ENCODE data around the gene PLEKHG1. TPM values are rescaled to one million over a fixed set of nuclear protein-coding genes. Genes with fewer than 3 reads are reported as not detected.

Gene PLEKHG1
- total RNA-seq, 1 donor: 1.9 TPM

DNA sequence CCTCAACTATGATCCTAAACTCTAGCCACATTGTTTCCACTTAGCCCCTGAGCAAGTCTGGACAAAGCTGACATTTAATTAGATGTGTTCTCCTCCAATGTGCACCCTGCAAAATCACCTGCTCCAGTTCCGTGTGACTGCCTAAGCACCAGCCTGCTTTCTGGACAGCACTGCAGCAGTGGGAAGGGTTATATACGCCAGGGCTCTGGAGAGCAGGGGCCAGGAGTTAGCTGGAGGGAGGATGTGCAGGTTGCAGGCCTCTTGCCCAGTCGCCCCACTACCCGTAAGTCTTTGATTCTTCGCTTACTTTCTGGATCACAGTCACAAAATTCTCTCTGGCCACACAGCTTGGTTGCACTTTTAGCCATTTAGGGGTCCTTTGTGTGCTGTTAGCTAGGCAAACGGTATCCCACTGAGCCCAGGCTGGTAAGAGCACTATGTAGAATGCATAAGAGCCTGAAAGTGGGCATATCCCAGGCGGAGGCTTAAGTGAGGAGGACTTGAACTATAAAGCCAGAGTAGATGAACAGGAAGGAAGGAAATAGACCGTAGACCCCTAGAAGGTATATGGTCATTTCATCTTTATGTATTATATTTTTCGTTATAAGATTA lies 10.7 kb upstream of the PLEKHG1 start:
- no peak for DNase-seq (ENCODE audit: low read depth in 2 of 3, low spot score in 2 of 3)

DNA sequence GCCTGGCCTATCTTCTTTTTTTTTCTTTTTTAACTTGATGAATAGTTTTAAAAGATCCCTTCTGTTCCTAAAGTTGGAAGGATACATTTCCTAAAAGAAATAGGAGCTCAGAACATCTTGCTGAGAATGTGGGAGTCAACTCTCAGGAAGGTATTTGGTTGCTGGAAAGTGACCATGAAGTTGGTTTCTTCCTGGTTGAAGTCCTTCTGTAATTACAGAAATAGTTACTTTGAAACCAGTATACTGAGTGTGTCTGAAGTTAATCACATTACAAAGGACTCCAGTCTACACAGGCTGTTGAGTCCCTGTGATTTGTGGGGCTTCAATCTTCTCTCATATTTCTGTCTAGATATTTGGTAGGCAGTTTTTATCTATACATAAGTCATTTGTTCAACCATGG lies 9.8 kb upstream of the PLEKHG1 start:
- no peak for DNase-seq (ENCODE audit: low read depth in 2 of 3, low spot score in 2 of 3)

DNA sequence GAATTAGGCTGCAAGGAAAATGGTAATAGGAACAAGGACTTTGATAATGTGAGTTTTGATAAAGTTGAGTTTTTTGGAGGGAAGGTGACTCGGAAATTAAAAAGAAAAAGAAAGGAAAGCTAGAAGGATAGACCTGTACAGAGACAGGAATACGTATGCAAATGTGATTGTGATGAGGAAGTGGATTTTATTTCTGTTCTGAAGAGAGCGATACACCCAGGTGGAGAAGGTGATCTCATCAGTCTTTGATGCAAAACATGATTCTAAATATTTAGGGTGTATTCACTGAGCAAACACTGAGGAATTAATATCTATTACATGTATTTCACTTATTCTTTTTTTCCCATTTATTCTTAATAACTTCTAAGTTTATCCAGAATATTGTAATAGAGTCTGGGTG lies 9.2 kb upstream of the PLEKHG1 start:
- DNase-seq (ENCODE audit: low read depth in 2 of 3, low spot score in 2 of 3): no peak

DNA sequence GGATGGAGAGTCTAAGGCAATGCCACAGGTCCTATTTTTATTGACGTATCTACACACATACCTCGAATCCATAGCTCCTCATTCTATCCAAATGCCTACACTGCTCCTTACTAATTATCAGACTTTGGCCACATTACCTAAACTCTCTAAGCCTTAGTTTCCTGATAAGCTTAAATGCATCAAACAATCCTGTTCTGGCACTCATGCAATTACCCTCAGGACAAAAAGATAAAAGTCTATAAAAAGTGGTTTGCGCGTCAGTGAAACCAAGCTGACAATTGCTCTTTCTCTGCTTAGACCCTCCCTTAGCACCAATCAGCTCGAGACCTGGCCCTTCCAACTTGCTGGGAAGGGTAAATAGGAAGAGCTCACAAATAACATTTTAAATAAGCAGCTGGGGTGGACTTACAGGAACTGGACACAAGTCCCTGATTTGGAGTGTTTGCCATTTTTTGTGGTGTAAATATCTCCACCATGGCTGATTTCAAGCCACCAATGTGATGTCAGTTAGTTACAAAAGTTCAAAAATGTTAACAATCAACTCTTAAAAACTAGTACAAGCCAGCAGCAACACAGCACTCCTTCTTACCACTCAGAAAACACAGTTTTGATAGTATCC lies 7.2 kb upstream of the PLEKHG1 start:
- no peak for DNase-seq (ENCODE audit: low read depth in 2 of 3, low spot score in 2 of 3)

DNA sequence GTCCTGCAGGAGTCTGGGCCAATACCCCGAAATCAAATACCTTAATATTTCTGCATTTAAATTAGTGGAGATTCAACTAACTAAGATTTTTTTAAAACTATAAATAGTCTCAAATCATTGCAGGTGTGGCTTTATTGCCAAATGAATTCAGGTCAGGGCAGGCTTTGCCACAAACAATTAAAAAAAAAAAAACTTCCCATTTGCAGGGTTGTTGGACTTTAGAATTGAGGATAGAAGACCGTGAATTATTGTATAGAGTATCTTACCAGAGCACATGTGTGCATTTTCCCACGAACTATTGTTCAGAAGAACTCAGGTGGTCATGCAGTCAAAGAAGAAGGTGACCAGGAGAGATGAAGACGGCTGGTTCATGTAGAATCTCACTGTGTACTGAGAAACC lies 6.6 kb upstream of the PLEKHG1 start:
- no peak for DNase-seq (ENCODE audit: low read depth in 2 of 3, low spot score in 2 of 3)

DNA sequence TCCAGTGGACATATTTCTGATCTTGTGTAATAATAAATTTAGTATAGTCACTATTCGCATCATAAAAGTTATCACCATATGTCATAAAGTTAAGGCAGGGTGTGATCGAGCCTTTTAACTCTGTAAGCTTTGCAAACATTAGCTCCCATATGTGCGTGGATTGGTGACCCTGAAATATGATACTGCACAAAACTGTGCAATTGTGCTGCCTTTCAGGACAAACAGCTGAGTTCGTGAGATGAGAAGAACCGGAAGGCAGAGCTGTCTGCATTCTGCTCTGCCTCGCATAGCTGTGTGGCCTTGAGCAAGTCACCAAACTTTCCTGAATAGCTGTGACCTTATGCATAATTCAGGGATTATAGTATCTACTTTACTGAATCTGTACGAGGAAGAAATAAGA lies 3.2 kb upstream of the PLEKHG1 start:
- no peak for DNase-seq (ENCODE audit: low read depth in 2 of 3, low spot score in 2 of 3)

DNA sequence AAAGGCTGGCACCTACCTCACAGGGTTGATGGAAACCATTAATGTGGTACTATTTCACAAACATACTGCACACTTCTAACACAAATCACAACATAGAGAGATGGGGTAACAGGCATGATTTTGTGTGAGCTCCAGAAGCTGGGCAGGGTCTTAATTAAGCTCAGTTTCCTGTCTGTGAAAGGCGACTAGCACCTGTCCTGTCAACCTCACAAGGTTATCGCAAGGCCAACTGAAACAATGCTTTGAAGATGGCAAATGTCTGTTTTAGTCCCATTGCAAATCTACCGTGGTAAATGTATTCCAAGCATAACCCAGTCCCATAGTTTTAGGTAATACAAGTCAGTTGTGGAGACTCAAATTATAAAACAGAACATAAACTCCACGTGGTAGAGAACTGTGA lies 1.3 kb upstream of the PLEKHG1 start:
- no peak for DNase-seq (ENCODE audit: low read depth in 2 of 3, low spot score in 2 of 3)

DNA sequence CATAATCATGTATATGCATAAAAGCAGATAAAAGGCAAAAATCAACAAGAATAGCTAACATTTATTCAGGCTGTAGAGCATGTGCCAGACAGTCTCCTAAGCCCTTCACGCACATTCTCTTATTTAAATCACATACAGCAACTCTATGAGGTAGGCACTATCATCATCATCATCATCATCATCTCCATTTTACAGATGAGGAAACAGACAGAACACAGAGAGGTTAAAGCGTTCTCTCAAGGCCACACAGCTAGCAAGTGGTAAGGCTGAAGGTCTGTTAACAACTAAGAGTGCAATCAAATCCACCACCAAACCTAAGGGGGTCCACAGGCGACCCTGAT lies 857 bp upstream of the PLEKHG1 start:
- no peak for DNase-seq (ENCODE audit: low read depth in 2 of 3, low spot score in 2 of 3)

DNA sequence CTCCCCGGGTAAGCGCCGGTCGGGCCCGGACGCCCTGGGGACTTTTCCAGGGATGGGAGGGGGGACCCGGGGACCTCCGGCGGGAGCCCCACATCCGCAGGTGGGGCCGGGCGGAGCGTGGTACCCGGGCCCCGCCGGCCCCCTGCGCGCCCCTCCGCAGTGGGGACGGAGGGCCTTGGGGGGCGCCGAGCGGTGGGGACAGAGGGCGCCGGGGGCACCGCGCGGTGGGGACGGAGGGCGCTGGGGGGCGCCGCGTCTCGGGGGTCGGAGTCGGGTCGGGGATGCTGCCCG lies 270 bp downstream of the PLEKHG1 start:
- no peak for DNase-seq (ENCODE audit: low read depth in 2 of 3, low spot score in 2 of 3)

DNA sequence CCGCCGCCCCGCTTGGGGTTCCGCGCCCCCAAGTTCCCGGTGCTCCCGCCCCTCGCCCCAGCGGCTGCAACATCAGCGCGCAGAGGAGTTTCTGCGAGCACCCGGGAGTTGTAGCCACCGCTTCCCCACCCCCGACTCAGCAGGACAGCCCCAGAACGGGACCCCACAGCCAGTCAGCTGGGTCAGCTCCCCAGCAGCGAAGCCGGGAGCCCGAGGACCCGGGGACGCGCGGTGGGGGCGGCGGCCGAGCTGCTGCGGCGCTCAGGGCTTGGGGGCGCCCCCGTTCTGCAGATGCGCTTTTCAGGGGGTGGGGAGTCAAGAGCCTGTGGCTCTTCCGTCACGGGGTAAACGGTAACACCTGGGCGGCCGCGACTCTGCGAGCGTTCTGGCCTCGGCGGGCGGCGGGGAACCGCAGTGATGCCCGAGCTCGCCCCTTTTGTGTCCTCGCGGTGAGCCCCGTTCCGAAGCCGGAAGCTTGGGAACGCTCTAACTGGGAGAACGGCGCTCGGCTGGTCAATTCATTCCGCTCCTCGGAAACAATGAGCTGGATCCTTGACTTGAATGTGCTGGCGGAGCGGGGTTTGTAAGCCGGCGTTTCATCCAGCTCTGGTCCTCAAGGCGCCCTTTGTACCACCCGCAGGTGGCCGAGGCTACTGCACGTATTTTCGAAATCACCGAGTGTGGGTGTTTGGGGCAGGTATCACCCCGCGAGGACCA lies 774 bp downstream of the PLEKHG1 start:
- DNase-seq (ENCODE audit: low read depth in 2 of 3, low spot score in 2 of 3): peak in 2 of 3 donors; percentile 64 to 68

DNA sequence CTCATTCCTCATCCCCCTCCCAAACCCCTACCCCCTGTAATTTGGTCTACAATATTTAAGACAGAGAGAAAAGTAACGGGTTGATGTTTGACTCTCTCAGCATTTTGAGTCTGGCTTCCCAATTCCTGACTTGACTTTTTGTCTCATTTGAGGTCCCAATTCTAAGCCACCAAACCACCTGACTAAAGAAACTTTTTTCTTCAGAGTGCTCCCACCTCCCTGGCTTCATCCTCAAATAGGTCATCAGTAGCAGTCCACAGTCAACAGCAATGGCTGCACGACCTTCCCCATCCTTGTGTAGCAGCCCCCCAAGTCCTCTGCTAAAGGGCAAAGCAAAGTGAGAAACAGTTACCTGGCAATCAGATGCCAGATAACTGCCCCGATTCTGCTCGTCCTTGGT lies 1.8 kb downstream of the PLEKHG1 start:
- DNase-seq (ENCODE audit: low read depth in 2 of 3, low spot score in 2 of 3): no peak

DNA sequence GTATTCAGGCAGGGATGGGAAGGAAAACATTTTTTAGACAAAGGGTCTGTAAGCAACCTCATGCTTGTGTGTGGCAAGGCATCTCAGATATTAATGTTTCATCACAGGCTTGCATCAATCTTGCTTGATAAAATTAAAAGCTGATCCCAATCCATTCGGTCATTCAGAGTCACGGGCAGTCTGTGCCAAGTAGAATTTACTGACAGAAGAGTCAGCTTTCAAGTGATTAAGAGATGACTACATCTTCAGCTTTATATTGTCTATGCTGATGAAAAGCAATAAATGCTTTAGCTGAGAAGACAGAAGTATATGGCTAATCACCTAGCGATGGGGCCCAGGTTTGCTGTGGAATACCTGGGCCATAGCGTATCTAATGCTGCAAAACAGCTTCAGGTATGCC lies 3.5 kb downstream of the PLEKHG1 start:
- no peak for DNase-seq (ENCODE audit: low read depth in 2 of 3, low spot score in 2 of 3)

DNA sequence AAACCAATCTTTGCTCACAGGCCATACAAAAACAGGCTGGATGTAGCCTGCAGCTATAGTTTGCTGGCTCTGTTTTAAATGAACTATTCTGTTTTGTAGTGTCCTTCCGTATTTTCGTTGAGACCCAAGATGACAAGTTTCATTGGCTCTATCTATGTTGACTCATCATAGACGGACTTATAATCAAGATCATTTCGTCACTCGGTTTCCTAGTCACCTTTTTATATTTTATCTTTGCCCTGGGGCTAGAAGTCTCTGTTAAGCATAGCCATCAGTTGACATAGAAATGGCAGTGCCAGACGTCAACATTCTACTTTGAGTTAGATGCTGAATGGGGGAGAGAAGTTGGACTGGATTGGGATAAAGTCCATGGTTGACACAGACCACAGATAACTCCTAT lies 4.8 kb downstream of the PLEKHG1 start:
- DNase-seq (ENCODE audit: low read depth in 2 of 3, low spot score in 2 of 3): no peak

DNA sequence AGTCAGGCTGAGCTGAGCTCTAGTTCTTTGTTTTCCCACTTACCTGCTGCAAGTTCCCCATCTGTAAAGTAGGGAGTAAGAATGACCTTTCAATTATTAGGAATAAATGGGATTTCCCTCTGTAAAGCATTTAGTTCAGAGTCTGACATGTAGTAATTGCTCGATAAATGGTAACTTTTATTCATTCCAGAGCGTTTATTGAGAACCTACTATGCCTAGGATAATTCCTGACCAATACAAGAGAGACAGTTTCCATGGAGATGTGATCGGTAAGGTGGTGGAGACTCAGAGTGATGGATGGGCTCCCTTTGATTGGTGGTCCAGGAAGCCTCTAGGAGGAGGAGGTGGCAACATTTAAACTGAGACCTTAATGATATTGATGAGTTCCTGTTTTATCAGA lies 5.6 kb downstream of the PLEKHG1 start:
- no peak for DNase-seq (ENCODE audit: low read depth in 2 of 3, low spot score in 2 of 3)

DNA sequence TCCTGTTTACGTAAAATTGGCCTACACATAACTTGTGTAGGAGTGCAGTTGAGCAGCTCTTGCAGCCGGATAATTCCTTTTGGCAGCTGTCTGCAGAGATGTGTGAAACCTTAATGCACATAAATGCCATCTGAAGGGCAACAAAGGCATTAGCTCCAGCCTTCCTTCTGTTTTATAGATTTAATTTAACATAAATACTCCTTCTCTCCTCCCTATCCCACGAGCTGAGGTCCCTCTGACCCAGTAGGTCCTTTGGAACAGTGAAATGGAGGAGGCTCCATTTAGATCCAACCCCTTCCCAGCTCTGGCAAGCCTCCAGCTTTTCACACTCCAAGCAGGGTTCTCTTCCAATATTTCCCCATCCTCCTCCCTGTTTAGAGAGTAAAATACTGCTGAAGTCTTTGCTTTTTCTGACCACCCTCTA lies 6.5 kb downstream of the PLEKHG1 start:
- DNase-seq (ENCODE audit: low read depth in 2 of 3, low spot score in 2 of 3): no peak

DNA sequence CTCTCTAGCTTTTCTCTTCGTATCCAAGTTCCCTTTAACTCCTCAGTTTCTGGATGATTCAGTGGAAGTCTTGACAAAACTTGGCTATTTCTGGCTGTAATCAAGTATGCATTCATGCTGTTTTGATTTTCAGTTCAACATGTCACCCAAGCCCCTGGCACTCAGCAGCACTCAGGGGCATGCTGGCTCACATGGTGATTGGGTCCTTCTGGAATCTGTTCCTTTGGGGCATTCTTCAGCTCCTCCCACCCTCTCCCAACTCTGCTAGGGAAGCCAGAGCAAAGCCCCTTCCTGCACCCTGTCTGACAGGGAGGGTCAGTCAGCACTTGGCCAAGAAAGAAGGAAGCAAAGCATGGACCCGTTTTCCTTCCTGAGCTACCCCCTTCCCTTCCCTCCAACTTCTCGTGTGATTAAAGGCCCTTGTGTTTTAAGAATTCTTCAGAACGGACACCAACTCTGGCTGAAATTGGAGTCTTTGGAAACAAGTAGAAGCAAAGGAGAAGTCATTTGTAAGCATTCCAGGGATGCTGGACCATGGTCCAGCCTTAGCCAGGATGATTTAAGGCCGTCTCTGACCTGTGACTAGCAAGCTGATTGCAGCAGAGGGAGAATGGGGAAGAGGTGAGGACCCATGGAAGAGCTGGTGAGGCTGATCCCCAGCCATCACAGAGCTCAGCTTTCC lies 7.1 kb downstream of the PLEKHG1 start:
- no peak for DNase-seq (ENCODE audit: low read depth in 2 of 3, low spot score in 2 of 3)

DNA sequence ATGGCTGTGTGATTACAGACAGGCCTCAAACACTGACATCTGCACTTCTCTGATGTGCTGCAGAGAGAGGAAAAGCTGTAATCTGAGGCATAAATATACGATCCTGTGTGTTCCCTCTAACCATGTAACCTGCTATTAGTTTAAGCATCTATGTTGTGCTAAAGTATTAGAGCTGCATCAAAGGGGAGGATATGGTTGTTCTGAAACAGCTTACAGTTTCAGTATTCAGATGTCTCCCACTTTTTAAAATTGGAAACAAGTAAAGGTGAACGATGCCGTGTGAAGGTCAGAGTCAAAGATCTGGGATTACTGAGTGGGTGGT lies 7.6 kb downstream of the PLEKHG1 start:
- no peak for DNase-seq (ENCODE audit: low read depth in 2 of 3, low spot score in 2 of 3)

DNA sequence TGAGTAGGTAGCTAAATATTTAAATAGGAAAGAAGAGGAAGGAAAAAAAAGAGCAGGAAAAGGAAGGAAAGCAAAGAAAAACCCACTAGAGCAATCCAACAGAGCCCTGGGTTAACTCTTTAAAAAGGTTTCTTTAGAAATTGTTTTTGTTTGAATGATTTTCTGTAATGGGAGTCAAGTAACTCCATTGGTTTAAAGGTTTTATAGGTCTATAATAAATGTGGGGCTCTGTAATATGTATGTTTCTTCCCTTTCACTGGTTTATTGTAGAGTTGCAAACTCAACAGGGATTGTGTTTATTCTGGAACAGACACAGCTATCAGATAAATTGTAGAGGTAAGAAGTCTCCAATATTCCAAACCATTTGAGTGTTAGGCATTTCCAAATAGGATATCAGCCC lies 10.9 kb downstream of the PLEKHG1 start:
- DNase-seq (ENCODE audit: low read depth in 2 of 3, low spot score in 2 of 3): no peak

DNA sequence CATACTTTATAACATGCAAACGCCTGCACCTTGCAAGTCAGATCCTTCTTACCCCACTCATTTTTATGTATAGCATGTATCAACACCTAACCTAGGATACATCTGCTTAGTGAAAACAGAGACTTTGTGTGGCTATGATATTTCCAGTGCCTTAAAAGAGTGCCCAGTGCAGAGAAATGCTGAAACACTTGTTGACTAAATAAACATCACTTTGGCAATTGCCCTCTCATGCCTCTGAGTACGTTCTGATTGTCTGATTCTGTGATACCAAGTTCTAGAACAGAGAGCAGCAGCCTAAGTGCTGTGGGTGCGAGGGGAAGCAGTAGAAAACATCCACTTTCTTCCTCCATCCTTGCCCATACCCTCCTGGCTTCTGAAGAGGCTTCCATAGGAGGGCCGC lies 13.6 kb downstream of the PLEKHG1 start:
- DNase-seq (ENCODE audit: low read depth in 2 of 3, low spot score in 2 of 3): no peak

DNA sequence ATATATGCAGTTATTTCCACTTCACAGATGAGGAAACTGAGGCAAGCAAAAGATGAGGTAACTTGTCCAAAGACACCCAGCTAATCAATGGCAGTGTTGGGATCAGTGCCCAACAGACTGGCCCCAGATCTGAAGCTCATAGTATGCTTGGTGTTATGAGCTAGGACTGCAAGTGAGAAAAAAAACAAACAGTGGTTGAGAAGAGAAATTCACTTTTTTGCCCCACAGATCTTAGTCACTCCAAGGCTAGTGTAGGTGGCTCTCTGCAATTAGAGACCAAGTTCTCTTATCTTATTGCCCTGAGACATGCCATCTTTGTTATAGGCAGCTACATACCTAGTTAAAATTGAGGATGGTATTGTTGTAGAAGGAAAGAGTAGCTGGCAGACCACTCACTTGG lies 16.3 kb downstream of the PLEKHG1 start:
- no peak for DNase-seq (ENCODE audit: low read depth in 2 of 3, low spot score in 2 of 3)

DNA sequence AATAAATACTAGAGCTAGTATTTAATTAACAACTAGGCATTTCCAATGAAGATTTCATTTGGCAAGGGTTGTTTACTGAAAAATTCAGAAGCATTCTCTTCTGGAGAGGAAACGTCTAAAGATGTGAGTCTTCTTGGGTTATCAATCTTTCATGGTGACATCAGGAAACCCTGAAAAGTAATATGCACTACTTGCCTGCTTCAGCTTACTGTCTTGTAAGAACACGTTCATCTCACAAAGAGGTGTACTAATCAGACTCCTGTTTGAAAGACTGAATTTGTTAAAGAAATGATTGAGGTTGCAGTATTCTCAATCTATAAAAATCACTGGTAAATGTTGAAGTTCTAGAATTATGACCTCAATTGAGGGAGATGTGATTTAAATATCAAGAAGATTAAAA lies 16.9 kb downstream of the PLEKHG1 start:
- DNase-seq (ENCODE audit: low read depth in 2 of 3, low spot score in 2 of 3): no peak

DNA sequence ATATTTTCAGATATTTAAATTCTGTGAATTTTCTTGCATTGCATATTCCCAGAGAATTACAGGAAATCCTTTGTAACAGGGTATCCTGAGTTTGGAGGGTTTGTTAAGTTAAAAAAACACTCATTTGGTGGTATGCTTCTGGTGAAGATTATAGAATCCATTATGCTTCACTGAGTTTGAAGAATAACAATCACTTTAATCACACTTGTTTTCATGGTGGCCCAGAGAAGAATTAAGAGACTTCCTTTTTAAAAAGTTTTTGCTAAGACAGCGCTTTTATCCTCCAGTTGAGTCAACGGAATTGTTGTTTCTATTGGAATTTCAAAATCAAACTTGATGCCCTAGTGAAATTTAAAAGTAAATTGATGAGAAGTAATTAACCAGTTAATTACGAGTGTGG lies 17.4 kb downstream of the PLEKHG1 start:
- DNase-seq (ENCODE audit: low read depth in 2 of 3, low spot score in 2 of 3): no peak

All from hematopoietic multipotent progenitor cell (in vitro differentiated cells).